HEK293 (cell line): ENCODE measurements around the gene ARHGAP27.

Source experiments
- CTCF ChIA-PET: fragments of 350-600 bp; formaldehyde crosslinking; extraction: SDS; loops from one replicate; lab custom pipeline; 2021; ENCODE audit warnings: antibody characterized with exemption; lab: Yijun Ruan, JAX
- POLR2A ChIA-PET: fragments of 300-600 bp; formaldehyde crosslinking; extraction: SDS; loops from one replicate; lab custom pipeline; 2020; ENCODE audit warnings: antibody characterized with exemption, inconsistent platforms; lab: Yijun Ruan, JAX
- H3K27ac ChIP-seq: fragments of 200-500 bp; sonication (Bioruptor generic); 2 replicates; pipeline ENCODE4 v1.5.1; 2014; ENCODE audit warnings: low read depth, low read length, control low read depth, inconsistent platforms; ENCODE audit errors: extremely low read depth
- H3K36me3 ChIP-seq, 2 experiments: fragments of 200-500 bp in 1 of 2; sonication (Bioruptor generic) in 1 of 2; 1 replicate in 1 of 2; 2 replicates in 1 of 2; pipeline ENCODE4 v1.5.1; 2014 to 2017; ENCODE audit warnings: inconsistent platforms in 2 of 2, low read length in 2 of 2; ENCODE audit not compliant: control insufficient read depth in 2 of 2, insufficient read depth in 1 of 2
- H3K4me1 ChIP-seq: fragments of 200-500 bp; sonication (Bioruptor generic); 2 replicates; pipeline ENCODE4 v1.5.1; 2014; ENCODE audit warnings: mild to moderate bottlenecking, low read length, inconsistent platforms; ENCODE audit not compliant: control insufficient read depth, insufficient read depth
- H3K4me3 ChIP-seq: 2 replicates; pipeline ENCODE4 v1.5.1; 2011; ENCODE audit warnings: low read depth, mild to moderate bottlenecking, control low read depth, low read length, moderate library complexity
- H3K9me3 ChIP-seq: fragments of 200-500 bp; sonication (Bioruptor generic); 2 replicates; pipeline ENCODE4 v1.5.1; 2014; ENCODE audit warnings: low read depth, low read length, inconsistent platforms; ENCODE audit not compliant: control insufficient read depth, insufficient read depth
- GLIS2 ChIP-seq: fragments of 450-650 bp; formaldehyde crosslinking; IDR thresholded peaks from 2 replicates; pipeline ENCODE4 v1.5.1; 2016; ENCODE audit warnings: missing biosample characterization, missing genetic modification characterization
- RBAK ChIP-seq: fragments of 450-650 bp; formaldehyde crosslinking; IDR thresholded peaks from 2 replicates; pipeline ENCODE4 v1.5.1; 2016; ENCODE audit warnings: missing biosample characterization, missing genetic modification characterization
- TRIM28 ChIP-seq: IDR thresholded peaks from 2 replicates; pipeline ENCODE4 v1.6.1; 2011; ENCODE audit warnings: low read length, control low read depth, borderline replicate concordance
- ZBTB7A ChIP-seq: fragments of 450-650 bp; formaldehyde crosslinking; IDR thresholded peaks from 2 replicates; pipeline ENCODE4 v1.5.1; 2016; ENCODE audit warnings: low read depth, missing biosample characterization, missing genetic modification characterization
- ZFP69B ChIP-seq: fragments of 450-650 bp; formaldehyde crosslinking; IDR thresholded peaks from 2 replicates; pipeline ENCODE4 v1.5.1; 2016; ENCODE audit warnings: missing biosample characterization, missing genetic modification characterization
- ZNF132 ChIP-seq: fragments of 450-650 bp; formaldehyde crosslinking; IDR thresholded peaks from 2 replicates; pipeline ENCODE4 v1.5.1; 2017; ENCODE audit warnings: missing biosample characterization, missing genetic modification characterization, borderline replicate concordance
- ZNF2 ChIP-seq: fragments of 450-650 bp; formaldehyde crosslinking; IDR thresholded peaks from 2 replicates; pipeline ENCODE4 v1.5.1; 2016; ENCODE audit warnings: missing biosample characterization, missing genetic modification characterization
- ZNF202 ChIP-seq: fragments of 450-650 bp; formaldehyde crosslinking; IDR thresholded peaks from 2 replicates; pipeline ENCODE4 v1.5.1; 2016; ENCODE audit warnings: missing biosample characterization, missing genetic modification characterization, borderline replicate concordance
- ZNF274 ChIP-seq, 2 experiments: fragments of 200-500 bp in 1 of 2; fragments of 450-650 bp in 1 of 2; sonication (Bioruptor generic) in 1 of 2; formaldehyde crosslinking in 1 of 2; IDR thresholded peaks; 2 replicates each; pipeline versions ENCODE4 v1.5.1 to v1.6.1; 2014 to 2016; ENCODE audit warnings: borderline replicate concordance in 1 of 2, inconsistent platforms in 1 of 2, low read length in 1 of 2, missing biosample characterization in 1 of 2, missing genetic modification characterization in 1 of 2
- ZNF302 ChIP-seq: fragments of 450-650 bp; formaldehyde crosslinking; IDR thresholded peaks from 2 replicates; pipeline ENCODE4 v1.5.1; 2016; ENCODE audit warnings: missing biosample characterization, missing genetic modification characterization, low read depth
- ZNF416 ChIP-seq: fragments of 450-650 bp; formaldehyde crosslinking; IDR thresholded peaks from 2 replicates; pipeline ENCODE4 v1.5.1; 2016; ENCODE audit warnings: missing biosample characterization, missing genetic modification characterization
- ZNF558 ChIP-seq: fragments of 450-650 bp; formaldehyde crosslinking; IDR thresholded peaks from 2 replicates; pipeline ENCODE4 v1.5.1; 2016; ENCODE audit warnings: missing biosample characterization, missing genetic modification characterization
- ZSCAN23 ChIP-seq: fragments of 450-650 bp; formaldehyde crosslinking; IDR thresholded peaks from 2 replicates; pipeline ENCODE4 v1.5.1; 2016; ENCODE audit warnings: missing biosample characterization, missing genetic modification characterization
- ZSCAN30 ChIP-seq: fragments of 450-650 bp; IDR thresholded peaks from 2 replicates; pipeline ENCODE4 v1.5.1; 2018; ENCODE audit warnings: missing biosample characterization, mild to moderate bottlenecking, missing genetic modification characterization, moderate library complexity
- TF ChIP-seq, protein P1 (sequence below): fragments of 450-650 bp; formaldehyde crosslinking; IDR thresholded peaks from 2 replicates; pipeline ENCODE4; 2016; ENCODE audit warnings: missing biosample characterization, missing genetic modification characterization
- TF ChIP-seq, protein P2 (sequence below): fragments of 450-650 bp; formaldehyde crosslinking; IDR thresholded peaks from 2 replicates; pipeline ENCODE4 v1.5.1; 2017; ENCODE audit warnings: missing biosample characterization, missing genetic modification characterization
- TF ChIP-seq, protein P3 (sequence below): fragments of 450-650 bp; formaldehyde crosslinking; IDR thresholded peaks from 2 replicates; pipeline ENCODE4 v1.5.1; 2016; ENCODE audit warnings: missing biosample characterization, missing genetic modification characterization
- TF ChIP-seq, protein P4 (sequence below): fragments of 450-650 bp; formaldehyde crosslinking; optimal IDR thresholded peaks from 2 replicates; pipeline ENCODE3; 2016; ENCODE audit warnings: missing biosample characterization, mild to moderate bottlenecking, missing genetic modification characterization
- TF ChIP-seq, protein P5 (sequence below): fragments of 450-650 bp; formaldehyde crosslinking; IDR thresholded peaks from 2 replicates; pipeline ENCODE4 v1.5.1; 2016; ENCODE audit warnings: missing biosample characterization, missing genetic modification characterization

ARHGAP27 gene

DNA sequence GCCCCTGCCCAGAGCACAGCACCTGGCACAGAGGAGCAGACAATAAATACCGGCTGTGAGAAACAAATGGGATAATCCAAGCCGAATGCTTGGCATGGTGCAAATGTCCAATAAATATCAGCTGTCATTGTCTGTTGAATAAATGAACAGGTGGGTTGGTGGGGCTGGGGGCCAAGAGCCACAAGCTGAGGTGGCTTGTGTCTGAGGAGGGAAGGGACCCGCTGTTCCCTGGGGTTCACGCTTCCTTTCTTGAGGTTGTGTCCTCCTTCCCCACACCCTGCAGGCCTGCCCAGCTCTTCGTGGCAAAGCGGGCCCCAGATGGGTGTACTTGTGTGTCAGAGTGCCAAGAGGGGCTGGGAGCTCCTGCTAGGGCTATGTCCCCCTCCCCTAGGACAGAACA is 38.6 kb downstream of the ARHGAP27 start:
- no peaks in the 10 kb centered on the region for H3K4me1 ChIP-seq
- ChIA-PET CTCF (interaction anchor here (0.5 to 20.6 kb wide), 17 partner anchors 8 to 243 kb away, joined by 3 to 357 read pairs (median 3); no protein-coding TSS in a partner anchor), POLR2A (interaction anchor here (0.7 kb wide), 1 partner anchor 128 kb away, joined by 3 read pairs; no protein-coding TSS in a partner anchor)
- no peaks in the 10 kb centered on the region for H3K9me3 ChIP-seq
- TF ChIP-seq GLIS2 (tag by site-specific recombination) (no peak), ZFP69B (tag by site-specific recombination) (no peak), TRIM28 (no peak), ZNF302 (tag by site-specific recombination) (no peak), ZNF132 (tag by site-specific recombination) (no peak)
- TF ChIP-seq, protein P1, sequence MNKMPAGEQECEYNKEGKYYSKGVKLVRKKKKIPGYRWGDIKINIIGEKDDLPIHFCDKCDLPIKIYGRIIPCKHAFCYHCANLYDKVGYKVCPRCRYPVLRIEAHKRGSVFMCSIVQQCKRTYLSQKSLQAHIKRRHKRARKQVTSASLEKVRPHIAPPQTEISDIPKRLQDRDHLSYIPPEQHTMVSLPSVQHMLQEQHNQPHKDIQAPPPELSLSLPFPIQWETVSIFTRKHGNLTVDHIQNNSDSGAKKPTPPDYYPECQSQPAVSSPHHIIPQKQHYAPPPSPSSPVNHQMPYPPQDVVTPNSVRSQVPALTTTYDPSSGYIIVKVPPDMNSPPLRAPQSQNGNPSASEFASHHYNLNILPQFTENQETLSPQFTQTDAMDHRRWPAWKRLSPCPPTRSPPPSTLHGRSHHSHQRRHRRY (tag by site-specific recombination): no peak
- peaks cover 0 to 45% of the 10 kb centered on the region in 2 experiments; a peak in 1 of 3 replicates for H3K36me3 ChIP-seq
- H3K27ac ChIP-seq: no peak overlapping the region
- H3K4me3 ChIP-seq: no peak overlapping the region

DNA sequence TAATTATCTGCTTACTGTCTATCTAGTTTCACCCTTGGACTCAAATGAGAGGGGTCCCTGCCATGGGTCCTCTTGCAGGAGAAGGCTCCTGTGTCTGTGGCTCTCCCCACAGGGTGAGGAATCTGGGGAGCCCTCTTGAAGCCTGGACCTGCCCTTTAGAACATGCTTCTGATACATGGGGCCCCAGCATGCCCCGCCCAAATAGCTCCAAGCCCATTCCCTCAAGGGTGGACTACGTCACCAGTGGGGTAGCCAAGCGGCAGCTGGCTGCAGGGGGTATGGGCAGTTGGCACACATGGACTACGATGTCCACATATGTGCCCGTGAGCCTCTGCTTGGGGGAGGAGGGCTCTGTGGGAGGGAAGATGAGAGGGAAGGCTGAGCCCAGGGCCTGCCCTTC is 39.3 kb downstream of the ARHGAP27 start:
- POLR2A ChIA-PET: no interaction called here
- Histone ChIP-seq H3K4me1 (no peaks in the 10 kb centered on the region), H3K27ac (no peak overlapping the region), H3K4me3 (no peak overlapping the region), H3K9me3 (no peaks in the 10 kb centered on the region), H3K36me3 (peaks cover 0 to 41% of the 10 kb centered on the region in 2 experiments; a peak in 1 of 3 replicates)
- CTCF ChIA-PET: interaction anchor here (0.6 to 20.6 kb wide), 15 partner anchors 7 to 244 kb away, joined by 3 to 357 read pairs (median 4); no protein-coding TSS in a partner anchor
- TF ChIP-seq ZBTB7A (tag by site-specific recombination) (no peak), ZSCAN30 (tag by site-specific recombination) (no peak), ZSCAN23 (no peak), ZNF202 (tag by site-specific recombination) (no peak), ZNF274 (IDR thresholded peaks at IDR 0.05; ENCODE audit: low read length) (no peak), ZNF274 (tag by site-specific recombination; IDR thresholded peaks at IDR 0.05; ENCODE audit: borderline replicate concordance) (no peak), ZNF558 (tag by site-specific recombination) (no peak), ZNF416 (tag by site-specific recombination) (no peak), ZNF2 (tag by site-specific recombination) (no peak), RBAK (tag by site-specific recombination) (no peak)
- TF ChIP-seq, protein P2, sequence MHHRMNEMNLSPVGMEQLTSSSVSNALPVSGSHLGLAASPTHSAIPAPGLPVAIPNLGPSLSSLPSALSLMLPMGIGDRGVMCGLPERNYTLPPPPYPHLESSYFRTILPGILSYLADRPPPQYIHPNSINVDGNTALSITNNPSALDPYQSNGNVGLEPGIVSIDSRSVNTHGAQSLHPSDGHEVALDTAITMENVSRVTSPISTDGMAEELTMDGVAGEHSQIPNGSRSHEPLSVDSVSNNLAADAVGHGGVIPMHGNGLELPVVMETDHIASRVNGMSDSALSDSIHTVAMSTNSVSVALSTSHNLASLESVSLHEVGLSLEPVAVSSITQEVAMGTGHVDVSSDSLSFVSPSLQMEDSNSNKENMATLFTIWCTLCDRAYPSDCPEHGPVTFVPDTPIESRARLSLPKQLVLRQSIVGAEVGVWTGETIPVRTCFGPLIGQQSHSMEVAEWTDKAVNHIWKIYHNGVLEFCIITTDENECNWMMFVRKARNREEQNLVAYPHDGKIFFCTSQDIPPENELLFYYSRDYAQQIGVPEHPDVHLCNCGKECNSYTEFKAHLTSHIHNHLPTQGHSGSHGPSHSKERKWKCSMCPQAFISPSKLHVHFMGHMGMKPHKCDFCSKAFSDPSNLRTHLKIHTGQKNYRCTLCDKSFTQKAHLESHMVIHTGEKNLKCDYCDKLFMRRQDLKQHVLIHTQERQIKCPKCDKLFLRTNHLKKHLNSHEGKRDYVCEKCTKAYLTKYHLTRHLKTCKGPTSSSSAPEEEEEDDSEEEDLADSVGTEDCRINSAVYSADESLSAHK (tag by site-specific recombination): no peak
- TF ChIP-seq, protein P3, sequence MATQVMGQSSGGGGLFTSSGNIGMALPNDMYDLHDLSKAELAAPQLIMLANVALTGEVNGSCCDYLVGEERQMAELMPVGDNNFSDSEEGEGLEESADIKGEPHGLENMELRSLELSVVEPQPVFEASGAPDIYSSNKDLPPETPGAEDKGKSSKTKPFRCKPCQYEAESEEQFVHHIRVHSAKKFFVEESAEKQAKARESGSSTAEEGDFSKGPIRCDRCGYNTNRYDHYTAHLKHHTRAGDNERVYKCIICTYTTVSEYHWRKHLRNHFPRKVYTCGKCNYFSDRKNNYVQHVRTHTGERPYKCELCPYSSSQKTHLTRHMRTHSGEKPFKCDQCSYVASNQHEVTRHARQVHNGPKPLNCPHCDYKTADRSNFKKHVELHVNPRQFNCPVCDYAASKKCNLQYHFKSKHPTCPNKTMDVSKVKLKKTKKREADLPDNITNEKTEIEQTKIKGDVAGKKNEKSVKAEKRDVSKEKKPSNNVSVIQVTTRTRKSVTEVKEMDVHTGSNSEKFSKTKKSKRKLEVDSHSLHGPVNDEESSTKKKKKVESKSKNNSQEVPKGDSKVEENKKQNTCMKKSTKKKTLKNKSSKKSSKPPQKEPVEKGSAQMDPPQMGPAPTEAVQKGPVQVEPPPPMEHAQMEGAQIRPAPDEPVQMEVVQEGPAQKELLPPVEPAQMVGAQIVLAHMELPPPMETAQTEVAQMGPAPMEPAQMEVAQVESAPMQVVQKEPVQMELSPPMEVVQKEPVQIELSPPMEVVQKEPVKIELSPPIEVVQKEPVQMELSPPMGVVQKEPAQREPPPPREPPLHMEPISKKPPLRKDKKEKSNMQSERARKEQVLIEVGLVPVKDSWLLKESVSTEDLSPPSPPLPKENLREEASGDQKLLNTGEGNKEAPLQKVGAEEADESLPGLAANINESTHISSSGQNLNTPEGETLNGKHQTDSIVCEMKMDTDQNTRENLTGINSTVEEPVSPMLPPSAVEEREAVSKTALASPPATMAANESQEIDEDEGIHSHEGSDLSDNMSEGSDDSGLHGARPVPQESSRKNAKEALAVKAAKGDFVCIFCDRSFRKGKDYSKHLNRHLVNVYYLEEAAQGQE: no peak
- TF ChIP-seq, protein P4, sequence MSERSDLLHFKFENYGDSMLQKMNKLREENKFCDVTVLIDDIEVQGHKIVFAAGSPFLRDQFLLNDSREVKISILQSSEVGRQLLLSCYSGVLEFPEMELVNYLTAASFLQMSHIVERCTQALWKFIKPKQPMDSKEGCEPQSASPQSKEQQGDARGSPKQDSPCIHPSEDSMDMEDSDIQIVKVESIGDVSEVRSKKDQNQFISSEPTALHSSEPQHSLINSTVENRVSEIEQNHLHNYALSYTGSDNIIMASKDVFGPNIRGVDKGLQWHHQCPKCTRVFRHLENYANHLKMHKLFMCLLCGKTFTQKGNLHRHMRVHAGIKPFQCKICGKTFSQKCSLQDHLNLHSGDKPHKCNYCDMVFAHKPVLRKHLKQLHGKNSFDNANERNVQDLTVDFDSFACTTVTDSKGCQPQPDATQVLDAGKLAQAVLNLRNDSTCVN (tag by site-specific recombination): no peak
- TF ChIP-seq, protein P5, sequence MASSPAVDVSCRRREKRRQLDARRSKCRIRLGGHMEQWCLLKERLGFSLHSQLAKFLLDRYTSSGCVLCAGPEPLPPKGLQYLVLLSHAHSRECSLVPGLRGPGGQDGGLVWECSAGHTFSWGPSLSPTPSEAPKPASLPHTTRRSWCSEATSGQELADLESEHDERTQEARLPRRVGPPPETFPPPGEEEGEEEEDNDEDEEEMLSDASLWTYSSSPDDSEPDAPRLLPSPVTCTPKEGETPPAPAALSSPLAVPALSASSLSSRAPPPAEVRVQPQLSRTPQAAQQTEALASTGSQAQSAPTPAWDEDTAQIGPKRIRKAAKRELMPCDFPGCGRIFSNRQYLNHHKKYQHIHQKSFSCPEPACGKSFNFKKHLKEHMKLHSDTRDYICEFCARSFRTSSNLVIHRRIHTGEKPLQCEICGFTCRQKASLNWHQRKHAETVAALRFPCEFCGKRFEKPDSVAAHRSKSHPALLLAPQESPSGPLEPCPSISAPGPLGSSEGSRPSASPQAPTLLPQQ (tag by site-specific recombination): no peak
